ENCODE results near the gene ENDOD1. TPM values are rescaled to one million over a fixed set of nuclear protein-coding genes. Genes with fewer than 3 reads are reported as not detected.

ENDOD1 gene
- total and polyA plus RNA-seq, 4 donors = 2.2 to 35.6 (median 5.9) TPM

- H3K4me1 ChIP-seq (ENCODE audit: control insufficient read depth in 4 of 4, insufficient read depth in 4 of 4, low read length in 3 of 4) = no peaks in the 10 kb centered on the region
- H3K27me3 ChIP-seq (ENCODE audit: control insufficient read depth in 4 of 4, insufficient read depth in 4 of 4, low read length in 3 of 4) = no peaks in the 10 kb centered on the region
- no peak overlapping the region for H3K27ac ChIP-seq (ENCODE audit: low read depth in 1 of 2, low read length in 2 of 2)
- DNase-seq (ENCODE audit: low spot score) = no peak
- no peaks in the 10 kb centered on the region for H3K9me3 ChIP-seq (ENCODE audit: control insufficient read depth in 4 of 4, low read length in 3 of 4)
- 67% methylated on average over 7 of the region's 7 CpGs for WGBS
- no peaks in the 10 kb centered on the region for H3K36me3 ChIP-seq (ENCODE audit: control insufficient read depth in 4 of 4, insufficient read depth in 3 of 4, low read depth in 1 of 4, low read length in 3 of 4)
- H3K9ac ChIP-seq (ENCODE audit: low read depth in 1 of 2, low read length in 2 of 2) = no peak overlapping the region
- TF ChIP-seq SP1 (IDR thresholded peaks at IDR 0.05) = no peak
- no peak overlapping the region for H3K4me3 ChIP-seq (ENCODE audit: low read depth in 1 of 3, low read length in 3 of 3)
Observed at GRCh38 chr11:95144313-95145235, 54.9 kb downstream of the ENDOD1 start.

- TF ChIP-seq GABPA (IDR thresholded peaks at IDR 0.05 in 1 of 2, conservative IDR thresholded peaks at IDR 0.05 in 1 of 2) = no peak
- TF ChIP-seq NR2F2 (IDR thresholded peaks at IDR 0.05) = no peak
- no peak for TF ChIP-seq SP1 (IDR thresholded peaks at IDR 0.05)
- TF ChIP-seq YY1 (IDR thresholded peaks at IDR 0.05) = no peak
- TF ChIP-seq ATF3 (IDR thresholded peaks at IDR 0.05) = no peak
- no peak for TF ChIP-seq TAF1 (conservative IDR thresholded peaks at IDR 0.05)
- TF ChIP-seq HNF4A (conservative IDR thresholded peaks at IDR 0.05) = no peak
- TF ChIP-seq EGR1 (IDR thresholded peaks at IDR 0.05; ENCODE audit: low read depth in 2 of 2) = no peak
- no peak for TF ChIP-seq CTCF (IDR thresholded peaks at IDR 0.05; ENCODE audit: low read depth, low read length, missing input control)
- TF ChIP-seq HNF4G (IDR thresholded peaks at IDR 0.05) = no peak
- TF ChIP-seq JUND (IDR thresholded peaks at IDR 0.05) = no peak
- TF ChIP-seq FOXA2 (IDR thresholded peaks at IDR 0.05) = no peak
- no peak for TF ChIP-seq REST (IDR thresholded peaks at IDR 0.05)
- no peak for TF ChIP-seq RXRA (IDR thresholded peaks at IDR 0.05)
- H3K4me1 ChIP-seq (ENCODE audit: control insufficient read depth in 4 of 4, insufficient read depth in 4 of 4, low read length in 3 of 4) = peaks cover 0 to 8% (median 2%) of the 10 kb centered on the region in 4 donors
- no peak overlapping the region for H3K9ac ChIP-seq (ENCODE audit: low read depth in 1 of 2, low read length in 2 of 2)
- H3K27ac ChIP-seq (ENCODE audit: low read depth in 1 of 2, low read length in 2 of 2) = no peak overlapping the region
- DNase-seq (ENCODE audit: low spot score) = no peak
- H3K4me3 ChIP-seq (ENCODE audit: low read depth in 1 of 3, low read length in 3 of 3) = no peak overlapping the region
- H3K9me3 ChIP-seq (ENCODE audit: control insufficient read depth in 4 of 4, low read length in 3 of 4) = no peaks in the 10 kb centered on the region
- no peaks in the 10 kb centered on the region for H3K36me3 ChIP-seq (ENCODE audit: control insufficient read depth in 4 of 4, insufficient read depth in 3 of 4, low read depth in 1 of 4, low read length in 3 of 4)
- H3K27me3 ChIP-seq (ENCODE audit: control insufficient read depth in 4 of 4, insufficient read depth in 4 of 4, low read length in 3 of 4) = no peaks in the 10 kb centered on the region
- 66% methylated on average over 4 of the region's 4 CpGs for WGBS
Observed at GRCh38 chr11:95145430-95146060, 55.9 kb downstream of the ENDOD1 start.

All from liver (tissue), 9 donors.